NCI-H524 treated with DMSO at 0.1 percent for 48 hours (cell line): Measurements from ENCODE around the gene PCYT1B.

Experiments
- DNase-seq: peaks from one replicate; lab custom pipeline; 2025; lab: John Stamatoyannopoulos, UW

PCYT1B gene

DNA sequence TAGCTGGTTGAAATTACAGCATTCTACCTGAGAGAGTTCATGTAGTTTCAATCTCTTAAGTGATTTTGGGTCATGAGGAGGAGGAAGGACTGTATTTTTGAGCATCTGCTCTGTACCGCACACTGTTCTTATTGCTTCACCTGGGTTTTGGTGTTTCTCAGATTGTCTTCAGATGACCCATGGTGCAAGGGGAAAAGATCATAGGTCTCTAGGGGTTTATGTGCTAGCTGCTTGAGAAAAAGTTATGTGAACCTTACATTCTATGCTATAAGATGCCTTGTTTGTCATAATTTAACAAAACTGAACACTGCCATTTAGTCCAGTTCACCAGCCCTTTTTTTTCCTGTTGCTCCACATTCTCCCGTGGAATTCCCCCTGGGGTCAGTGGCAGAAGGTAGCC, 121.7 kb downstream of the PCYT1B start:
- no peak for DNase-seq

DNA sequence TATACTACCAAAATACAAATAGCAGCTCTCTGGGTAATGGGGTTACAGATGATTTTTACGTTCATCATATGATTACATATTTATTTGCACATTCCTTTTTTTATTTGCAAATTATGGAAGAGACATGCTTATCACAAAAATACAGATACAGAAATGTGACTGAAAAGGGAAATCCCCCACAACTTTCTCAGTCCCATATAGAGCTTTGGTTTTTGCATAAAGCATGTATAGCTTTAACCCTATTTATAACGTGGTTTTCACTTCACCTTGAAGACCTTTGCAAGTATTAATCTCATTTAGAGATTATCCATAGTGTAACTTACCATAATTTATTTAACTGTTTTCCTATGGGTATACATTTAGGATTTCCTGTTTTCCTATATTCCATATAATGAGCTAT, 126.7 kb downstream of the PCYT1B start:
- DNase-seq = no peak

DNA sequence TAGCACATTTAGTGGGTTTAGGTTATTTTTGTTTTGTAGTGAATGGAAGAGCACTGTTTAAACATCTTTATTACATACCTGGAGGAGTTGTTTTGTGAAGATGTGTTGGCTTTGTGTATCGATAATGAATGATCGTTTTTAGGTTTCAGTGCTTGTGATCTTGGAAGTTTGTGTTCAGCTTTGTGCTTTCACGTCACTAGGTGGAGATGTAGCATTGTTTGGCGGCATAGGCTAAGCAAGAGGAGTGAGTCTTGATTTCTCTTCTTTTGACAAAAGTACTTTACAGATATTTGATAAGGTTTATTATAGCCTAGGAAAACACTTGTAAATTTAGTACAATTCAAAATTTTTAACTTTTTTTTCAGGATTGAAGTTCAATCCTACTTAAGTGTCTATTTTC, 131.7 kb downstream of the PCYT1B start:
- no peak for DNase-seq

DNA sequence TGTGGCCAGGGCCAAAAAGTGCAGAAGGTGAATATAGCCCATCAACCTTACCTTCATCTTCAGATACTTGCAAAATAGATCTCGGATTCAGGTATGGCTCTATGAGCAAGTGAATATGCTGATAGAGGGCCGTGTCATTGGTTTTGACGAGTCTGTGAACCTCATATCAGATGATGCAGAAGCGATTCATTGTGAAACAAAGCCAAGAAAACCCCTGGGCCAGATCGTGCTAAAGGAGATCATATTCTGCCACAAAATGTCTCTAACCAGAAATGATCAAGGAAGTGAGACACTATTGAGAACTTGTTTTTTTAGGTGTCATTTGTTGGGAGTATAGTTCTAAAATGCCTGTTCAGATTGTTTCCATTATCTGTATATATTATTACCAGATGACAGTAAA, 133.7 kb downstream of the PCYT1B start:
- DNase-seq = no peak

DNA sequence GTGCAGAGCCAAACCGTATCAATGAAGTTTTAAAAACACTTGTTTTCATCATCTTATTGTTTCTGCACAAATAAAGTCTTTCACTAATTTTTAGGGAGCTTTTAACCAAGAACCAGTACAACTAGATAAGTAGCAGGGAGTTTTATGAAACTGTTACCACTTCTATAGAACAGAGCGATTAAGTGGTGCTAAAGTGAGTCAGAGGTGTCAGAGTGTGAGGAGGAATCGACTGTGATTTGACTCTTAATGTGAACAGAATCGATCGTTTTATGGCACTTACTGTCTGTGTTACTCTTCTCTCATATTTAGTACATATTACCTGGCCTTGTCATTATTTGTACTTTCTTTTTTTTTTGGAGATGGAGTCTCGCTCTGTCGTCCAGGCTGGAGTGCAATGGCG, 138.8 kb downstream of the PCYT1B start:
- DNase-seq = no peak
